Measurements from ENCODE around the gene SFTPD.

SFTPD gene

DNA sequence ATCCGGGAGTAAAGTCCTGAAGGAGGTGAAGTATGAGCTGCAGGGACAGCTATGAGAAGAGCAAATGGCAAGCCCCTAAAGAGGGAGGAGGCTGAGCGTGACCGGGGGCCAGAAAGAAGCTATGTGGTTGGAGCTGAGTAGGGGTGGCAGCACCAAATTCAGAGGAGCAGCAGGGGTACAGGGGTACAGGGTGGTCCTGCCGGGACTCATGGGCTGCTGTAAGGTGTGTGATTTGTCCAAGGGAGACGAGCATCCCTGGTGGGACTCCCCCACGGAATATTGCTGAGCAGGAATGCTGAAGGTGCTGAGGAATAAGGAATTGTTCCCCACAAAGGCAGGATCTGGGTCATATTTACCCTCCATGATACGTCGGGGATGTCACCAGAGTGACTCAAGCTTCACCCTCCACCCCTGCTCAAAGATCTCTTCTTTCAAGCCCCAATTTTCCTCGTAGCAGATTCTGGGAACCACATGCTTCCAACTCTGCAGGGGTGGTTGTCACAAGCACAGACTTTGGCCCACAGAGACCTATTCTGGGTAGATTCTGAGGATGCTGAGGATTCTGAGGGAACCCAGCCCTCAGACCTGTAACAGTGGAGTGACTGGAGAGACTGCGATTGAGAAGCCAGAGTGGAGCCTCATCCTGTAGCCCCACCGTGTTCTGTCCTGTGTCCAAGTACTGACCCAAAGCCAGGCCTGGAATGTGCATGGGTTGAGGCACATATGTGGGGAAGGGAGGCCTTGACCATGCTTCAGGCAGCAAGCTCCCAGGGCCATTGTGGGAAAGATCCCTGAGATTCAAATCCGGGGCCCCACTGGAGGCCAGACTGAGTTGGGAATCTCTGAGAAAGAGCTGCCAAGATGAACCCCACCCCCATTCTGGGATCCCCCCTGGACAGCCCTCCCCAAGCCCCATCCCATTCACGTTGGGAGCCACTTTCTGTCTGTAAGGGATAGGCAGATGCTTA, 4.2 kb downstream of the SFTPD start:
- no peak for DNase-seq

DNA sequence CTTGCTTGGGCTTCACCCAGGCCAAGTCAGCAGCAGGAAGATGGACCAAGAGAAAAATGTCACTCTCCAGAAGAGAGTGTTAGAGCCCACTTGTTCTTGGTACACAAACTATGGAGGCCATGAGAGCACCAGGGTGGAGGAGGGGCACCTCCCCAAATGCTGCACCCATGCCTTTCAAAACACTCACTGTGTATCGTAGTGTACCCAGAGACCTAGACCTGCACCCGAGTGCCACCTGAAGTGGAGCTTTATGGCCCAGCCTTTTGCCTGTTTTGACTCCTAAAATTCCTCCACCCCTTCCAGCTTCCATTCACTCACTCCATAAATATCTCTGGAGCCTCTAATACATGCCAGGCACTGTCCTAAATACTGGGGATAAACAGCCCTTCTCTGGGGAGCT, 5.0 kb downstream of the SFTPD start:
- DNase-seq = no peak

DNA sequence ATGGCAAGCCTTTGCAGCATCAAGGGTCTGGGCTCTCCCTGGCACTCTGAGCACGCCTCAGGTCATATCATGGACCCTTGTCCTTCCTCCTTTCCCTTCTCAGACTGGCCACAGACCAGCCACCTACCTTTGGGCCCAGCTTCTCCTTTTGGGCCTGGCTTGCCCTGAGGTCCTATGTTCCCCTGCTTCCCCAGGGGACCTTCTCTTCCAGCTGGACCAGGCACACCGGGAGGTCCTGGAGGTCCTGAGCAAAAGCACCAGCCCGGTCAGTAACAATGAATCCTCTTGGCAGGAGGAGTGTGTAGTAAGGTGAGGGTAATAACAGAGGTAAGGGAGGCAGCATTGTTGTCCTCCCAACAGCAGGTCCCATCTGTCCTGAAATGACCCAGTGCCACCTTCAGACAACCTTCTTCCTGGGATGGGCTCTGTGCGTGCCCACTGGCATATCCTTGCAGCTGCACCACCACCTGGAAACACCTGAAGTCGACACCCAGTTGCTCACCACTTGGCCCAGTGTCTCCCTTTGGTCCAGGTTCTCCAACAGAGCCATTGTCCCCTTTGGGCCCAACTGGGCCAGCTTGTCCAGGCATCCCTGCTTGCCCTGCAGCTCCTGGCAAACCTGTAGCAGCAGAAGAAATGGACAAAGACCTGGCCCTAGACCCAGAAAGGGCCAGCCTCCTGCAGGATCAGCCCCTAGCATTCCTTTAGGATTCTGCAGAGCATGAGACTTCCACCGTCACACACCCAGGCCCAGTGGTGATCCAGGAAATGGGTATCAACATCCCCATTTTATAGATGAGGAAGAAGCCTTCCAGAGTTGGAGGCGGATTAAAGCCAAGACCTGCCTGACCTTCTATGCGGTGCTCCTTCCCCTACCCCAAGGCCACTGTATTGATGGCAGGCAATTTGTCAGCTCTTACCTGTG, 6.4 kb downstream of the SFTPD start:
- DNase-seq = no peak

DNA sequence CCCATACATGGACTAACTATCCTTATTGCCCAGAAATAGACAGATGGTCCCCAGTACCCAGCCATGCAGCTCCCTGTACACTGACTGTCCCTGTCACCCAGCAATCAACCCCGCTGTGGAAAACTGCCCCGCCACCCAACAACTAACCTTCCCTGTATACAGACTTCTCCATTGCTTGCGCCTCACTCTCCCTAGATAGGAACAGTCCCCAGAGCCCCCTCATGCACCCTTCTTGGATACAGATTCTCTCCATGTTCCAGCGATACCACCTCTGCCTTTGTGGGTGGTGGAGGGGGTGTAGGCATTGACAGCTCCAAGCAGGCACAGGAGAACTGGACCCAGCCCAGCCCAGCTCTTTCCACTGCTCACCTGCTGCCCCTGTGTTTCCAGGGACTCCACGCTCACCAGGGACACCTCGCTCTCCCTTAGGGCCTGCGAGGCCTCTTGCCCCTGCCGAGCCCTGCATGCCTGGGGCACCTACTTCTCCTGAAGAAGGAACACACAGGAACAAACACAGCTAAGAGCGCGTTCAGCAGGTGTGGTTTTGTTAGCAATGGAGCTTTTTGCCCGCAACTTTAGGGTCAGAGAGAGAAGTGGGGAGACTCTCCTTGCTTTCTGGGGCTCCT, 7.2 kb downstream of the SFTPD start:
- no peak for DNase-seq

DNA sequence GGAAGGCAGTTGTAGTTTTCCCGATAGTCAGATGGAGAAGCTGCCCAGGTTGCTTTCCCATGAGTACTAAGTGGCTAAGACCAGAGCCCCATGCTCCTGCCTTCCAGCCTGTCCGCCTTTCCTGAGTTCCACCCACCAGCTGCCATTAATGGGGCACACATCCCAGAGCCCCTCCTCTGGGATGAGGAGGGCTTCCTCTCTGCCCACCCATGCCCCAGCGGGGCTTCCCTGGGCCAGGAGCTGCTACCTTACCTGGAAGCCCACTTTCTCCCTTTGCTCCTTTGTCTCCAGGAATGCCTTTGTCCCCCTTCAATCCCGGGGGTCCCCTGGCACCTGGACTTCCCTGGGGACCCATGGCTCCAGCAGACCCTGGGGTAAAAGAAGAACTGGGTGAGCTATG, 7.8 kb downstream of the SFTPD start:
- DNase-seq = no peak

DNA sequence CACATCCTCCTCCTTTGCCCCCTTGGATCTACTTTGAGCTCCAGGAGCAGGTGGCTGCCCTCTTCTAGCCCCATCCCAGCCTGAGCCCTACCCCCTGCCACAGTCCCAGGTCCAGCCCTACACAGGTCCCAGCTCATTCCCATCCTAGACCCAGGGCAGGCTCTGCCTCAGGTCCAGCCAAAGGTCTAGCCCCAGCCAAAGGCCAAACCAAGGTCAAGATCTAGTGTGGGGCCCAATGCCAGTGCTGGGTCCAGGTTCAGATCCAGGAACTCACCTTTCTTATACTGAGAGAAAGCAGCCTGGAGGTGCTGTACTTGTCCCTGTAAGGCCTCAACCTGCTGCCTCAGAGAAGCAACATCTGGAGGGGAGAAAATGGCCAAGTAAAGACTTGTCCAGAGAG, 8.5 kb downstream of the SFTPD start:
- DNase-seq = no peak

DNA sequence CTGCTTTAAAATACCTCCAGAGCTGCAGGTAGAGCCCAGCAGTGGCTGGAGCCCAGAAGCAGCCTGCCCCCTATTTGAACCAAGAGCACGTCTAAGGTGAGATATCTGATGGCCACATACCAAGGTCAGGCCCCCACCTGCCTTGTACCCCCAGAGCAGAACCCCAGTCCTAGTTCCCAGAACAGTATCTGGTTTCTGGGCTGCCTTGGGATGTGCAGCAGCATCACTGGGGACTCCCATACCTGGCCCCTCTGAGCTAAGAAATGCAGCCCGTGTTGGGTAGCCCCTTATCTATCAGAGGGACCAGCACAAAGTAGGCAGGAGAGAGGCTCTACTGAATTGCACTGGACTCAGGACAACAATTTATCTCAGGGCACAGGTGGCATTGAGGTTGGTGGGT, 8.9 kb downstream of the SFTPD start:
- DNase-seq = no peak

DNA sequence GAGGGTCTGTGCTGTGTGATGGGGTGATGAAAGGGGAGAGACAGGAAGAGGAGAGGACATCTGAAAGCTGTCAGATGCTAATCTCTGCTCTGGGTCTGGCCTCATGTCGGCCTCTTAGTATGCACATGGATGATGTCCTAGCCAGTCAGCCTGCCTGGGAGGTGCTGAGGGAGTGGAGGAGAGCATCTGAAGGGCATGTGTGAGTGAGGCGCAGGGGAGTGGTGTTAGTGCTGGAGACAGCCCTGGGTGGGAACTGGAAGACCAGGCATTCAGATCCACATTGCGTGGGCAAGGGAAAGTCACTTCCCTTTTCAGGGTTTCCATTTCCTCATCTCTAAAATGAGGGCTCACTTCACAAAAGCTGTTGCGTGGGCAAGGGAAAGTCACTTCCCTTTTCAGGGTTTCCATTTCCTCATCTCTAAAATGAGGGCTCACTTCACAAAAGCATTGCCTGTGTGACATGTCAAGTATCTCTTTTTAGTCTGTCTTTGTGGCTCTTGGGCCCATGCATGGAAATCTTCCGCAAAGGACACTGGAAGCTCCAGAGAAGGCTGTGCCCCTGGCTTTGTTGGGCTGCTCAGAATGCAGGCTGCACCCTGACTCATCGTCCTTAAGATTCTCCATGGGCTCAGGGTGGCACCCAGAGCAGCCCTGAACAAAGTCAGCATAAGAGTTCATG, 10.0 kb downstream of the SFTPD start:
- DNase-seq = peak; percentile 21 to 83

DNA sequence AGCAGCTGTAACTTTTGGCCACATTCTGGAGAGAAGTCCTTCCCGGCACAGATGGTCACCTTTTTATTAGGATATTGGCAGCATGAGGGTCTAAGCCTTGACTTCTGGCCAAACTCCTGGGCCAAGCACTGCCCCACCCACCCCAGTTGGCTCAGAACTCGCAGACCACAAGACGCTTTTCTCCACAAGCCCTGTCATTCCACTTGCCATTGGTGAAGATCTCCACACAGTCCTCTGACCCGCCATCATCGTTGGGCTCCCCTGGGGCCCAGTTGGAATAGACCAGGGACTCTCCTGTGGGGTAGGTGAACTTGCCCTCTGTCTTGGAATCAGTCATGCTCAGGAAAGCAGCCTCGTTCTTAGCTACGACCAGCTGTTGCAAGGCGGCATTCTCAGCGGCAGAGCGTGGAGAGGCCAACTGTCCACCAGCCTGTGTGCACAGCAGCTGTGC, 11.2 kb downstream of the SFTPD start:
- no peak for DNase-seq

DNA sequence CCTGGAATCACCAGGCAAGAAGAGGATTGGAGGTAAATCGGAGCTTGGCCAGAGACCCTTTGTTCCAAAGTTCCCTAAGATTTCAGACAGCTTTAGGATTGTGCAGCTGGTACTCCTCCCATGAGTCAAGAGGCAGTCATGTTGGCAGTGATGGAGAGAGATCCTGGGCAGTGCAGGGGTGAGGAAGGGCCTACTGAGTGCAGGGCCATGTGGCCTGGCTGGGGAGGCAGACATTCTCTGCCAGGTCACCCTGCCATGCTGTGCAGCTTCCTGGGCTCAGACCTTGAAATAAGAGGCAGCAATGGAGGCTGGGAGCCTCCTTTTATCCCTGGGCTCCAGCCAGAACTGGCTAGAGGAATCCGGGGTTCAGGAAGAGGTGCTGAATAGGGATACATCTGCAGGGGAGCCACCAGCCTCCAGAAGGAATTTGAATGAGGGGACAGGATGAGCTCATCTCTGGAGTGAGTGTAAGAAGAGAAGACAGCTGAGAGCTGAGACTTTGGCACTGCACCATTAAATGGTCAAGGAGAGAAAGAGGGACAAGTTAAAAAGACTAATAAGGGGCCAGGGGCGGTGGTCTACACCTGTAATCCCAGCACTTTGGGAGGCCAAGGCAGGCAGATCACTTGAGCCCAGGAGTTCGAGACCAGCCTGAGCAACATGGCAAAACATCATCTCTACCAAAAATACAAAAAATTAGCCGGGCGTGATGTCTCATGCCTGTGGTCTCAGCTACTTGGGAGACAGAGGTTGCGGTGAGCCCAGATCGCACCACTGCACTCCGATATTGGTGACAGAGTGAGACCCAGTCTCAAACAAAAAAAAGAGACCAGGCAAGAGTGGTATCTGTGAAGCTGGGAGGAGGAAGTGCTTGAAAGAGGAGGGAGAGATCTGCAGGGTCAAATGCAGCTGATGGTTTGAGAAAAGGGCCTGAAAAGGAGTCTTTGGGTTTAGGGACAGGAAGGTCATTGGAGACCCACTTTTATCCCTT, 12.0 kb downstream of the SFTPD start:
- peak in 1 of 2 donors; percentile 25 for DNase-seq

DNA sequence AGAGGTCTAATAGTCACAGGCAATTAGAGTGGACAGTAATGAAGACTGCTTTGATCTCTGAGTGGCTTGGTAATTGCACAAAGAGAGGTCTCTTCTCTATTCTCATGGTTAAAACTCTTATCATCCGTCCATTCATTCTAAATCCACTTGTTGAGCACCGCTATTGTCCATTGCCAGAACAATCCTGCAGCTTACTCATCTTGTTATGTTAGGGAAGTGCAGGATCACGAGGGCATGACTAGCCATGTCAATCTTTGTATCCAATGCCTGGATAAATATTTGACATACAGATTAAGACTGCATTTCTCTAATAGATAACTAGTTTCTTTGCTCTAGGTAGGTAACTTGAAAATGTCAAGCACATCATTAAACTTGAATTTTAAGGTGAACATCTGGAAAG, 14.9 kb downstream of the SFTPD start:
- no peak for DNase-seq

DNA sequence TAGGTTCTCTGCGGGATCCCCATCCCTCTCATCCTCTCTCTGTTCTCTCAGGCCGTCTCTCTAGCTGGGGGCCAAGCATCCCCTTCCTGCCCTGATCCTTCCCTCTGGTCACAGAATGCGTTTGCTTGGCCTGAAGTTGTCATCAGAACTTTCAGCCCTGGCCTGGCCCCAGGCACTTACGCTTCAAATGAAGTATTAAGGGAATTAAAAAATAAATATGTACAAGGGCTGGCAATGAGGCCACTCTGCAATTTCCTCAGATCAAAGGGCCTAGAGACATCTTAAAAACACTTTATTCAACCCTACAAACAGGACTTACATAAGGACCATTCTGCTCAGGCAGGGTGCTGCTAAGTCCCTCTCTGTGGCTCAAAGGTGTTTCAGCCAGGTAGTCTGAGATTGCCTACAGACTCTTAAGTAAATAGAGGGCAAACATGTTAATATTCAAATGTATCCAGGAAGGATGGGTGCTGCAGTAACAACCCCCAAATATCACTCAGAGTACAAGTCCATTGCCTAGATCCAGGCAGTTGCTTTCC, 16.0 kb downstream of the SFTPD start:
- DNase-seq = no peak

DNA sequence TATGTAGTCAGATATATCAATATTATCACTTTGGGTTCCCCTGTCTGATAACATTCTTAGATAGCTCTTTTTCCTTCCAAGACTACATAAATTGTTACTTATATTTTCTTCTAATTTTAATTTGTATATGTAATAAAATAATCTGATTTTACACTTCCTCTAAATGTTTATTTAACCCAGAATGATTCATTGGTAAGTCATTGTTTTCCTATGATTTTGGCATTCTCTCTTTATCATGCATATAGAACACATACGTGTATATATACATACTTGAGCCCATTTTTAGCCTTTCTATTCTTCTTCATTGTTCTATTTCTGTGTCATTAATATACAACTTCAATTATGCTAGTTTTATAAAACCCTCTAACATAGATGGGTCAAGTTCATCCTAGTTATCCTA, 16.6 kb downstream of the SFTPD start:
- no peak for DNase-seq

DNA sequence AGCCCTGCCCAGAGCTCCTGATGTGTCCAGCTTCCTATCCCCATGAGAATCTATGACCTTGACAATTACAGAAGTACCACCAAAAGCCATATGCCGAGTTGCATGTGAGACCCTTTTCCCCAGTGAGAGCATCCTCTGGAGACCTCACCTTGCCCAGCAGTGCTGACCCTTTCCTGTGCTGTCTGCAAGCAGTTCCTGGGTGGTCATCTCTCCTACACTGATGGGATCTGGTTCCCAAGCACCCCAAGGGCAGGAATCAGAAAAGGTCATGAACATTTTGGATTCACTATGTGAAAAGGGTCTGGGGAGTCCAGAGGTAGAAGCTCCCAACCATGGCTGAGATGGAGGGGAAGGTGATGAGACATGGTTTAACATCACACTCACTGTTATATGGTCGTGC, 18.2 kb downstream of the SFTPD start:
- DNase-seq = no peak

DNA sequence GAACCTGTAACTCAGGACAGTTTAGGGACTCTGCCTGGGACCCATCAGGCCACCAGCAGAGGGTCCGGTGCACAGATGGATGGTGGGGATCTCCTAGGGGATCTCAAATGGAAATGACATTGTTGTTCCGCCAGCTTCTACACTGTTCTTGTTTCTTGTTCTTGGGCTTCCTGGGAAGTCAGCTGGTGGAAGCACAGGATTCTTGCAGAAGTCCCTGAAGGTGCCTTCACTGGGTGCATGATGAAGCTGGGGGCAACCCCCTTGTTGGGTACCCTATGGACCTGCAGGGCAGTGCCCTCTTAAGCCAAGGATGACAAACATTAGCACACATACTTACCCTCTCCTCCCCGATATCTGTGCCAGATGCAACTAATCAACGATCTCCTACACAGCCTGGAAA, 18.6 kb downstream of the SFTPD start:
- no peak for DNase-seq

DNA sequence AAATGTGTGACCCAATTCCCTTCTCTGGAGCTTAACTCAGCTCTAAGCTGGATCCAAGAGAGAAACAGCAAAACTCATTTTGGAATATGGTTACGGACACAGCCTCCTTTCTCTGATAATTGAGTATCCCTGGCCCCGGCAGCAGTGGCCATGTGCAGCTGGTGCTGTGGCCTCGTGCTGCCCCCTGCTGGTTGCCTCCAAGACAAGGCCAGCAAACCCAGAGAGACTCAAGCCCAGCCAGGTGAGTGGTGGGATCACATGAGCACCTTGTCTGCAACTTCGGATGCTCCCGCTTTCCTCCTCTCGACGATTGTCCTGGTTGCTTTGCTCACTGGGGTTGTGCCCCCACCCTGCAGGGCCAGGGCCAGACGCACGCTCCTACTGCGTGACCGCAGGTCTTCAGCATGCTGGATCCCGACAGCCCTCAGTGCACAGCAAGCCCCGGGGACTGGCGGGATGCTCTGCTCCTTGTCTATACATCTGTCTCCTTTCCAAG, 19.4 kb downstream of the SFTPD start:
- peak; percentile 69 to 70 for DNase-seq

DNA sequence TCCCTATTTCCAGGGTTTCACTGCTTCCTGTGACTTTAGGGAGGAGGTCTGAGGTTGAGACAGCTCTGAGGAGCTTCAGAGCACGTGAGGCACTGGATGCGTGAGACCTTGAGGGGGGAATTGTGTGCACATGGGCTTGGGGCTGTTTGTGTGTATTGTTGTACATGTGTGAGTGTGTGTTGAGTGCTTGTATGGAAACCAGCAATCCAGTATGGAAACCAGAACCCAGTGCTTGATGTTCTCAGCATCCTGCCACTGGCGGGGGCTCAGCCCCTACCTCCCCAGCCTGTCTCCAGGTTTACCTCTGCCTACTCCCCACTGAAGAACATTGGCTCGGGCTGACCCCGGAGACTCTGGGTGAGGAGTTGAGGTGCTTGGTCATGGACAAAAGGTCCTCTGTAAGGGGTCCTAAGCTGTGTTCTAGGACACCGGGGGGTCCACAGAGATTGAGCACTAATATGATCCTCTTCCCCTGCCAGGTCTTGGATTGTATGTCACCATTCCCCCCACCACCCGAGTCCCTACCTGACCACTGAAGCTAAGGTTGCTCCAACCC, 20.8 kb downstream of the SFTPD start:
- DNase-seq = no peak

DNA sequence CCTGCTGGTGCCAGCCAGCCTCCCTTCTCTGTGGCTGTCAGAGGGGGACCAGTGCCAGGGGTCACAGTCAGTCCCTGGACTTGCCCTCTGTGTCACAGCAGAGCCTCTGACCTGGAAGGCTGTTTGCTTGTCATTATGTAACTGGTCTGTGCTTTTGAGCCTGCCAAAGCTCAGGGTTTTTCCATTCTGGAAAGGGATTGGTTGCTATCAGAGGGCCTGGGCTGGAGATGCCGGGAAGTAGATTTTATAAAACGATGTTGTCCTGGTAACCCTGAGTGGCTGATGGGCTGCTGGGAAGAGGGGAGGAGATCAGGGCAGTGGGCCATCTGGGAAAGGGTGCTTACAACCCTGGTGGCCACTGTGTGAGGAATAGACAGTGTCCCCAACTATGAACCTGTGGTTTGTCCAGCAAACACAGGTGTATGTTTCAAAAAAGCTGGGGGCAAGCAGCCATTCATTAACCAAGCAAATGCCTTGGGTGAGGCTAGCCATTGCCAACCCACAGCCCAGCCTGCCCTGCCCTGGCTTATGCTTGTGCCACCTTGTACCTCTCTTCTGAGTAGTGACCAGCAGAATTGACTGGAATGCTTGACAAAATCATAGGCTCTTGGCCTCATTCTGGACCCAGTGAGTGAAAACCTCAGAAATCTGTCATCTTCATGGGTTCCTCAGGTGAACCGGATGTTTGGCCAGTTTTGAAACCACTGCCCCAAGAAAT, 21.6 kb downstream of the SFTPD start:
- no peak for DNase-seq

DNA sequence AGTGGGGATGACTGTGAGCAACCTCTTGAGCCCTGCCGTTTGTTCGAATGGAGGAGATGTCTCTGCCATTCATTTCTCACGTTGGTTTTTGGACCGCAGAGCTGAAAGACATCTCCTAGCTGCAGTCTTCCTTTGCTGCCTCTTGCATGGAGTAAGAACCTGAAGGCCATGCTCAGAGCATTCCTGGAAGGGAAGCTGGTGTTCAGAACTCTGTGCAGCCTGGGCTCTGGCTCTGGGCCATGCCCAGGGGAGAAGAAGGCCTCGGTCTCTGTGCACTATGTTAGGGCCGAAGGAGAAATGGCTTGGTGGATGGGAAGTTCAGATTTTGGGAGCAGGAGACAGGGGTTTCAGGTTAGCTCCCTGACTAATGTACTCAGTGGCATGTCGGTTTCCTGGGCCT, 22.9 kb downstream of the SFTPD start:
- DNase-seq = no peak

DNA sequence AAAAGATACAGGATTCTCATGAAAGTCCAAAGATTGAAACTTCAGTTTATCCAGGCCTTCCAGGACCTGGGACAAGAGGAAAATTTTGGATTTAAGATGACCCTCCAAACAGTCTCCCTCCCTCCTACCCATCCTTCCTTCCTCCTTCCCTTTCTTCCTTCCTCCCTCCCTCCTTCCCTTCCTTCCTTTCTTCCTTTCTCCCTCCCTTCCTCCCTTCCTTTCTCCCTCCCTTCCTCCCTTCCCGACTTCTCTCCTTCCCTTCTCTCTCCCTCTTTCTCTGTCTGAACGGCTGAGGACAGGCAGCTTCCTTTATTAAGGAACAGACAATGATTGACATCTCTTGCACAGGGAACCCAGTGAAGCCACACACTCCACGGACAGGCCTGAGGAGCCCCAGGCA, 23.3 kb downstream of the SFTPD start:
- no peak for DNase-seq

All from CD4-positive, alpha-beta T cell treated with Interleukin-1 beta for 1 hour (primary cell).